ENCODE results near the gene MAGI1. TPM values are rescaled to one million over a fixed set of nuclear protein-coding genes. Genes with fewer than 3 reads are reported as not detected.
"Not testable (repeated sequence)": the region's sequence is repeated elsewhere in the genome, so short reads cannot be mapped to it uniquely, and the experiment has no call there.

Gene MAGI1
- total RNA-seq, 1 donor from 2014 or later = 34.1 TPM

DNA sequence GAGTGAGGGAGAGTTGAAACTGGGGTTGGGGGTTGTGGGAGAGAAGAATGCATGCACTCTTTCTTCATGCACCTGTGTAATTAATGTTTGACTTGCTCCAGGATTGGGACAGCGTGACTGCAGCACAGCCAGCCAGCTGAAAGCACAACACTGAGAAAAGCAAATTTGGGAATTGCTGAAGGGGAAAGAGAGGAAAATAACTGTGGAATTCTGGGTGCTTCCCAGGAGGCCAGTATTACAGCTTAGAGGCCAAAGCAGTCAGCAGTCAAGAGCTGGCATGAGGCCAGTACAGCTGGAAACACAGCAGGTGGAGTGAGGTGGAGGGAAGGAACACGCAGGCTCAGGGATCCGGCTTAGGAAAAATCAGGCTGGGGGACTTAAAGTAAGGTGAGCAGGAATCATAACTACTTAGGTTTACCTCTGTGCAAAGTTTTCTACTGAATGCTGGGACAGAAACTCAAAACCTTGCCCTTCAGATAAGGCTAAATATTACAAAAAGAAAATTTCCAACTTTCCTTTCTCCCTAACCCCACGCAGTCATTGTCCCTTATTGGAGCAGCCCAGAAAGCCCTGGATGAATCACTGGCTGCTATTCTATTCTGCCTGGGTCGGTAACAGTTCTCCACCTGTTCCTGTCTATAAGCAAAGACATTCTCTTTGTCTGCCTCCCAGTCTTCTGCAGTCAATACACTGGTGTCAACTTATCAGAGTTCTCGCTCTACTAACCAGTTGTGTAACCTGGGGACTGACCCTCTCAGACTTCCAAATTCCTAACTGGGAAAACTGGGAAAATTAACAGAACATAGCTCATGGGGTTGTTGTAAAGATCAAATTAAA lies 167.2 kb downstream of the MAGI1 start:
- intact Hi-C loops (cut with DNase I) = no loop called here
- peak; percentile 68 for DNase-seq
- ATAC-seq (ENCODE audit: poor library complexity) = peak; percentile 70

DNA sequence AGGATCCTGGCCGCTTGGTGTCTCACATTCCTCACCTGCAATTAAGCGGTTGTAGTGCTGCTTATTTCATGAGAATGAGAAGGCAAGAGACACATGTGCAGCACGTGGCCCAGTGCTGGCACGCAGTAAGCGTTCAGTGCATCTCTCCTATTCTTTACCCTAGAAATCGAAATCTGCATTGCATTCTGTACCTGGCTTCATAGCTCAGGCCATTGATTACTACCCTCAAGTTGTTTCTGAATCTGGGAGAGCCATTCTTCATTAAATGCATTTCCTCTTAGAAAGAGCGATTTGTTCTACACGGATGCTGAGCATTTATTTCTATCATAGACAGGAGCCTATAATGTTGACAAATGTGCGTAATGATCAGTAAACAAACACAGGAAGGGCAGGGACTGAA lies 168.9 kb downstream of the MAGI1 start:
- intact Hi-C loops (cut with DNase I) = no loop called here
- ATAC-seq (ENCODE audit: poor library complexity) (no peak), DNase-seq (no peak)

DNA sequence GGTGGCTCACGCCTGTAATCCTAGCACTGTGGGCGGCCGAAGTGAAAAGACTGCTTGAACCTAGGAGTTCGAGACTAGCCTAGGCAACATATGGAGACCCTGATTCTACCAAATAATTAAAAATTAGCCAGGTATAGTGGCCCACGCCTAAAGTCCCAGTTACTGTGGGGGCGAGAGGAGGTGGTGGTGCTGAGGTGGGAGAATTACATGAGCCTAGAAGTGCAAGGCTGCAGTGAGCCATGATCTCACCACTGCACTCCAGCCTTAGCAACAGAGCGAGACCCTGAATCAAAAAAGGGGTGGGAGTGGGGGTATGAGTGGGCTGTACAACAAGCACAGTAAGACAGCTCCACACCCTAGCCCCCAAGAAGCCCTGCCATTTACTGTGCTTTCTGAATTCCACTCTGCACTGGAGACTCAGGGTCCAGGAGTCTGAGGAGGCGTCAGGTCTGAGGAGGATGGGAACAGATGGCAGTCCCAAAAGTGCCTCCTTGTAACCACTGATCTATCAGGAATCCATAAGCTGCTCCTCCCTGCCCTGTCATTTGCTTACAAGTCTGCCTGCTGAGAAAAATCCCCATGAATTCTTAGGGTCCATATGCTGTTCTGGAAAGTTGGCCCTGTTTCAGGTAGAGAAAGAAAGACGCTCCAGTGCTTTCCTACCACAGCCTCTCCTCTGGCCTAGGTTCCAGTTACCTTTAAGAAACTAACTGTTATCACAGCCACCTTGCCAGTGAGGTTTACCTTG lies 171.1 kb downstream of the MAGI1 start:
- no peak for ATAC-seq (ENCODE audit: poor library complexity)
- no peak for DNase-seq
- intact Hi-C loops (cut with DNase I) = no loop called here

DNA sequence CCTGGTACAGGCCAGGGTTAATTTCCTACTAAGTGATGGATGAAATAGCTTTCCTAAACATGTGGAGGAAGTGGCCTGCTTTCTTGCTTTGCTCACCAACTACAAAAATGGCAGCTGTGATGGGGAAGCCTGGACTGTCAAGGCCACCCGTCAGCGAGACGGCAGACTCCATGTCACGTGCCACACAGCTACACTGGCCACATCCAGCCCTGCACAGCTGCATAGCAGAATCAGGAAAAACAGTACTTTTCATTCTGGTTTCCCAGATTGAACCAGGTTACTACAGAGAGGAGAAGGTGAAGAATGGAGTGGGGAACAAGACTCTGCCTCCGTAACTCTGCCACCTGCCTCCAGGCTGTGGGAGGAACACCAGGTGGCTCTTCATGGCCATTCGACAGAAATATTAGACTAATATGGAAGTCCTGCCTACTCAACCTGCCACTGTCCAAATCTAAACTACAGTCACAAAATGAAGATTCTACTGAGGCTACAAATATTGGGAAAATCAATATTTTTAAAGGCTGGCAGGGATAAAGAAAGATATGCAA lies 174.3 kb downstream of the MAGI1 start:
- intact Hi-C loops (cut with DNase I) = no loop called here
- no peak for DNase-seq
- ATAC-seq (ENCODE audit: poor library complexity) = no peak

DNA sequence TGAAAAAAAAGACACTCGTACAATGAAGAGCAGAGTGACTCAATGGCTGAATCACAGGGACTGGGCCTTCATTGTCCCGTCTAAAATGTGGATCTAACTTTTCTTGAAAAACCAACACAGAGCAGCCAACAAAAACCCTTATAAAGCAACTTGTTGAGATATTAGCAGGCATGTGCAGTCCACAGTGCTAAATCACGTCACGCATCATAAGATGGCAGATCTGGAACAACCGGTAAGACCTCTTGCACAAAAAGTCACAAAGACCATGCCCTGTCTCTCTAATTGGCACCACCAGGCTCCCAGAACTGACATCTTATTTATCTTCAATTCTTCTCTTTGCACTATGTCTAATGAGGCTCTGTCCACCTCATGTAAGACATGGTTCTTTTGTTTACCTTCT lies 177.0 kb downstream of the MAGI1 start:
- DNase-seq (no peak), ATAC-seq (ENCODE audit: poor library complexity) (no peak)
- intact Hi-C loops (cut with DNase I) = no loop called here

DNA sequence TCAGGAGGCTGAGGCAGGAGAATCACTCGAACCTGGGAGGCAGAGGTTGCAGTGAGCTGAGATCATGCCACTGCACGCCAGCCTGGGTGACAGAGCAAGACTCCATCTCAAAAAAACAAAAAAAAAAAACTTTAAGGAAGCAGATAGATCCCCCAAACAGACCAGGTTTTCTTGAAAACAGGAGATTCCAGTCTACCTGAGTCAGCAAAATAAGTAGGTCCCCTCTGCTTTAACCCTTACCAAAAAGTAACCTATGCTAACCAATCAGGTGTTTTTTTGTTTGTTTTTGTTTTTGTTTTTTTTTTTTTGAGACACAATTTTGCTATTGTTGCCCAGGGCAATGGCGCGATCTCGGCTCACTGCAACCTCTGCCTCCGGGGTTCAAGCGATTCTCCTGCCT lies 179.1 kb downstream of the MAGI1 start:
- ATAC-seq (ENCODE audit: poor library complexity); intact Hi-C loops (cut with DNase I); DNase-seq: not testable (repeated sequence)

DNA sequence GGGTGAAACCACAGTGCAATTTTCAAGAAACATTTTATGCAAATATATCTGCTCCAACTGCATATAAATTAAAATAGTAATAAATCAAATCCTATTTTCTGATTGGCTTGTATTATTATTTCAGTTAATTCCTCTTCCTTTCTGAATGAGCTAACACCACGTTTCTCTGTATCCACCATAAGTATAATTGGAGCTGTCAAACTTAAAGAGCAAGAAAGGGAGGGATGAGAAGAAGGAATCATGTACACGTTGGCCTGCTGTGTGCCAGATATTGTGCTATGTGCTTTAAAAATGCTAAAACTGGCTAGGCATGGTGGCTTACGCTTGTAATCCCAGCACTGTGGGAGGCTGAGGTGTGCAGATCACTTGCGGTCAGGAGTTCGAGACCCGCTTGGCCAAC lies 180.0 kb downstream of the MAGI1 start:
- intact Hi-C loops (cut with DNase I) = no loop called here
- ATAC-seq (ENCODE audit: poor library complexity) (no peak), DNase-seq (no peak)

DNA sequence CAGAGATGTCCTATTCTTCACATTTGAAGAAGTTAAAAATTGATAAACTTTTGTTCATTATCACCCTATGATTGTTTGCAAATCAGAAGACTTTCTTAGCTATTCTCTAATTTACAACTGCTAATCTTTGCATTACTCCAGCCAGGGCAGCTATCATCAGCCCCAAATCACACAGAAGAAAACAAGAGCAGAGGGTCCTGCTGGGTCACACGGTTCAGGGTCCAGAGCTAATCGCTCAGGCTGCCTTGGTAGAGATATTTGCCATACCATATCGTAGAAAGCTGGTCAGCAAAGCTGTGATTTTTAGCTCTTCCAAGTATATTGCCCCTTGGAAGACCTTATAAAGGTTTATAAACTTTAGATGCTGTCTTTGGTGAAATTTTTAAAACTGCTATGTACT lies 181.4 kb downstream of the MAGI1 start:
- ATAC-seq (ENCODE audit: poor library complexity) = no peak
- intact Hi-C loops (cut with DNase I) = no loop called here
- DNase-seq = no peak

DNA sequence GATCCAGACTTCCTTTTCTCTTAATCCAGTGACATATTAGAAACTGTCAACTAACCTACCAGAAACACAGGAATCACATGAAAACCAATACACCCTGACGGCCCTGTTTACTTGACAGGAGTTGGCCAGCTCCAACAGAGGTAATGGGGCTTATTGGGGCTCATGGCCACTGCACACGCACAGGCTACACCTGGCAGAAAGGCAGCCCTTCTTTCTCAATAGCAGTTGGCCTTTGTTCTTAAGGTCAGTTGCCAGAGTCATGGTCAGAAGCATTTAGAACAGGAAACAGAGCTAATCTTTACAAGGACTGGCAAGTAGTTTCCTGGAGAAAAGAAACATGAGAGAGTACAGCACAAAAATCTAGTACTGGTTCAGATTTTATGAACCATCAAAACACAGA lies 181.8 kb downstream of the MAGI1 start:
- no peak for DNase-seq
- ATAC-seq (ENCODE audit: poor library complexity) = peak; percentile 36
- intact Hi-C loops (cut with DNase I) = no loop called here

DNA sequence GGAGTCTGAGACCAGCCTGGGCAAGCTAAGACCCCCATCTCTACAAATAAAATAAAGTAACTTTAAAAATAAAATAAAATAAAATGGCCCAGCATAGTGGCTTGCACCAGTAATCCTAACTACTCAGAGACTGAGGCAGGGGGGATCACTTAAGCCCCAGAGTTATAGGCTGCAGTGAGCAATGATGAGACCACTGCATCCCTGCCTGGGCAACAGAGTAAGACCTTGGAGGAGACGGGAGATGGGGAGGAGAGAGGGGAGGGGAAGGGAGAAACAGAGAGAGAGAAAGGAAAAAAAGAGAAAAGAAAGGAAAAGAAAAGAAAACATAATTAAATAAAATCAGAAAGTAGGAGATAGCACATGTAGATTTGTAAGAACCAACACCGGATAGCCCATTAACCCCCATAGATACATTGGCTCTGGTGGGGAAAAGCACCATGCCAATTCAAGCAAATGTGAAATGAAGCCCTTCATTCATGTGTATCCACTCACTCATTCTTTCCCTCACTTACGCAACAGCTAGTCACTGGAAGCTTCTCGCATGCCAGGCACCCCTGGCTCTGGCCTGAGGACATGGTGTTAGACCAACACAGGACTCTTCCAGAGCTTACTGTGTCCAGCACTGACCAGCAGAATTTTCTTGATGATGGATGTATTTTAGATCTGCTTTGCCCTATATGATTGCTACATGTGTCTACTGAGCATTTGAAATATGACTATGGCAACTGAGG lies 183.2 kb downstream of the MAGI1 start:
- ATAC-seq (ENCODE audit: poor library complexity) (no peak), DNase-seq (no peak)
- intact Hi-C loops (cut with DNase I) = no loop called here

DNA sequence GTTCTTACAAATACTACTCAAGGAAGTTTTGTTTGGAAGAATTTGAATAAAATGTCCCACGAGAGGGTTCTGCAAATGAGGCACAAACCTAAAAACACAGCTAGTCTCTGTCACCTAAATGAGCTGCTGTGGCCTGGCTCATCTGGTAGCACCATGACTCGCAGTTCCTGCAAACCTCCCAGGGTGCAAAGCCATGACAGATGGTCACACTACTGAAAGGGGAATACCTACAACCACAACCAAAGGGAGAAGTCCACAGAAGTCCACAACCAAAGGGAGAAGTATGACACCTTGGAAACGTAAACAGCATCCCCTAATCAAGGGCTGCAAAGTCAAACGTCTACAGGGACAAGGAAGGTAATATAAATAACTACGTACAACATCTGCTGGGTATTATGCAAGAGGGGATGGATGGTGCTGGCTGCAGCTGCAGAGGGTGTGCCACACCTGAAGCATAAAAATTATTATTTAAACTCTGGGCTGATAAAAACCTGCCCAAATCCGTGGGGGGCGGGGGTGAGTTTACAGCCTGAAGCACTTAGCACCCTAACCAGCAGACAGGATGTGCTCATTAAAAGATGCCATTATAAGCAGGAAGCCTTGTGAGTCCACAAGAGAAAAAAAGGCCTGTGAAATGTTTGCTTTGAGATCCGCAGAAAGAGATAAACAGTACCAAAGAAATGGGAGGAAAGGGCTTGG lies 184.0 kb downstream of the MAGI1 start:
- ATAC-seq (ENCODE audit: poor library complexity) = peak; percentile 15
- intact Hi-C loops (cut with DNase I) = no loop called here
- DNase-seq = no peak

DNA sequence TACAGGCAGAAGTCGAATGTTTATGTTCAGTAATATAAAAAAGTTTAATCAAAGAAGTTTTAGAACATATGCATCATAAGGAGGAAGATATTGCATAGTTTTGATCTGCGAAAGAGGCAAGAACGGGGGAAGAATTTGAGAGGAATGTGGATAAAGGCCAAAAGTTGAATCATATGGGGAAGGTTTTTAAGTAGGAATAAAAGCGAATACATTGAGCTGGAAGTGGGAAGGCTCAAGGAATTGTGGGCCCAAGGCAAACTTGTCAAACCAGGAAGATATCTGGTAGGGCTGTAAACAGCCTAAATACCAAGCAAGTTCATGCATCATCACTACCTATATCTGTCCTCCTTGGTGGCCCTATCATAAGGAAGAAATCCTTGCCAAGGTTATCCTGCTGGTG lies 186.9 kb downstream of the MAGI1 start:
- DNase-seq (no peak), ATAC-seq (ENCODE audit: poor library complexity) (no peak)
- intact Hi-C loops (cut with DNase I) = no loop called here

DNA sequence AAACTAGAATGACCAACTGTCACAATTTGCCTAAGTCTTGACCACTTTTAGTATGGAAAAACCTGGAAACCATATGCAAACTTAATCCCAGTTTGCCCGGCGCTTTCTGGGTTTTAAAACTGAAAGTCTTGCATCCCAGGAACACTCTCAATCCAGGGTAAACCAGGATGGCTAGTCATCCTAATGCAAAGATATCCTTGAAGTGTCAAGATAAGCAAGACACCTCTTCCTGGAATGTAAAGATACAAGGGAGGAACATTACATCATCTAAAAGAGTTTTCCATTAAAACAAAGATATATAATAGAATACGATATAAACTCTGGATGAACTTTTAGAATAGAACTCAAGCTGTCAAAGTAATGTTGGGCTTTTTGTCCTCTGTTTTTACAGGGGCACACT lies 188.5 kb downstream of the MAGI1 start:
- ATAC-seq (ENCODE audit: poor library complexity) (no peak), DNase-seq (no peak)
- intact Hi-C loops (cut with DNase I) = no loop called here

DNA sequence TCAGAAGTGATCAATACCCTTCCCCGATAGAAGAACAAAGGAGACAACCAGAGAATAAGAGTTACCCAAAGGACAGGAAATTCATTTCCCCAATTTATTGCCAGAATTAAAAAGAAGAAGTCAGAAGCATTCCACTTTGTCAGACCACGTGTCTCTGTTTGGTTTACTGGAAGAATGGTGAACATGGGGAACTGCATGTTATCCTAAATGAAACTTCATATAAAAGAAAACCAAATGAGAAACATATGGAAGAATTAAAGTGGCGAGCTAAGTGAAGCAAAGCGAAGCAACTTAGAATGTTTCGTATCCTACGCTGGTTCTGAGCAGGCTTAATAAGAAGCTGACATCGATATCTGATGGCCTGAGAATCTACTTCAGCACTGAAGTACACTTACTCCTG lies 190.7 kb downstream of the MAGI1 start:
- ATAC-seq (ENCODE audit: poor library complexity) = no peak
- intact Hi-C loops (cut with DNase I) = no loop called here
- DNase-seq = no peak

DNA sequence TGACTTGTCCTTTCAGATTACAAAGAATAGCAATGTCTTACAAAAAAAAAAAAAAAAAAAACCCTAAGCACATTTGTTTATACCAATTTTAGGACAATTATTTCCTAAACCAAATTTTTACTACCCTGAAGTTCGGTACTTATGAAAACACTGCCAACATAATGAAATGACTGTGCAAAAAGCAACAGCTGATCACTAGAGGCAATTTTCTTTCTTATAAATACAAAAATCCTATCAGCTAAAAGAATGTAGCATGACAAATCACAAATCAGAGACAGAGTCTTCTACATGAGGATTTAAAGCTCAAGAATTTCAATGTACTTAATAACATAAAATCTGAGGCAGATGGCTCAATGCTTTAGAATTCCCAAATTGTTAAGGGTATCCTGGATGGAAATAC lies 191.8 kb downstream of the MAGI1 start:
- intact Hi-C loops (cut with DNase I) = no loop called here
- DNase-seq = no peak
- ATAC-seq (ENCODE audit: poor library complexity) = no peak

DNA sequence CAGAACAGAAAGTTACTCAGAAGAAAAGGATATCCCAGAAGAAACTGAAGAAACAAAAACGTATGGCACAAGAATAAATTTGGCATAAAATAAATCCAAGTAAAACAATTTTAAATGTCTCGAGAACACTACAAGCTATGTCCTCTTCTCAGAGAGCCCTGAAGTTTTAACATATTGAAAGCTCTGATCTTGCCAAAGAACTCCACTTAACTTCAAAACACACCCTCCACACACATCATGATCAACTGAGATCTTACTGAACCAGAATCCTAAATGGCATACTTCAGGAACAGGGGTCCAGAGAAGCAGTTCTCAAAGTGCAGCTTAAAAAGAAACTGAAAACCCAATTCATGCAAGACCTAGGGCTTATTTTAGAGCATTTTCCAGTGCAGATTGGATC lies 194.3 kb downstream of the MAGI1 start:
- no peak for DNase-seq
- no peak for ATAC-seq (ENCODE audit: poor library complexity)
- intact Hi-C loops (cut with DNase I) = no loop called here

DNA sequence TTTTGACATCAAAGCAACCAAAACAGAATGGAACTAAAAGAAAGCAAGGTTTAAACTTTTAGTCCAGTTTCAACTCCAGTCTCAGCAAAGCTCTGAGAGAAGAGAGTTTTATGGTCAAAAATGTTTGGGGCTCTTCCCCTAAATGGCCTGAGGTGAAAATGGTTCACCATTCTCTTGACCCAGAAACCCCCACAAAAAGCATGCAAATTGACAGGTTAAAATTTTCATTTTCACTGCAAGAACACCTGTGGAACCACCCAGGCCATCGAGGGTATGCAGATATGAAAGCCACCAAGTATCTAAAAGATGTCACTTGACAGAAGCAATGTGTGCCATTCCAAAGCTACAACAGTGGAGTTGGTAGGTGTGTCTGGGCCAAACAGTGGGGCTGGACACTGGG lies 195.0 kb downstream of the MAGI1 start:
- DNase-seq (no peak), ATAC-seq (ENCODE audit: poor library complexity) (no peak)
- intact Hi-C loops (cut with DNase I) = no loop called here

DNA sequence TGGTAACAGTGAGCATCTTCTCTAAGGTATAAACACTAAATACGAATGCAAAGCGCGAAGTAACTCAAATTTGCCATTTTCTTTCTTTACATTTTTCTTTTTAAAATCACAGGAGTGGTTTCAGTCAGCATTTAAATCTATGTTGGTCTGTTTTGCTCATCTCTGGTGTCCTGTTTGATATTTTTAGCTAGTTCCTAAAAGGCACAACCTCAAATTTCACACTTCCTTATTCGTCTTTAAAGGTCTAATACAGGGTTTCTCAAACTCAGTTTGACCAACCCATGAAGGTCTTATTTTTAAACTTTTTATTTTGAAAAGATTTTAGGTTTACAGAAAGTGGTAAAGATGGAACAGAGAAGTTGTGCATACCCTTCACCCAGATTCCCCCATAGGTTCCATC lies 201.1 kb downstream of the MAGI1 start:
- no peak for ATAC-seq (ENCODE audit: poor library complexity)
- DNase-seq = no peak
- intact Hi-C loops (cut with DNase I) = no loop called here

DNA sequence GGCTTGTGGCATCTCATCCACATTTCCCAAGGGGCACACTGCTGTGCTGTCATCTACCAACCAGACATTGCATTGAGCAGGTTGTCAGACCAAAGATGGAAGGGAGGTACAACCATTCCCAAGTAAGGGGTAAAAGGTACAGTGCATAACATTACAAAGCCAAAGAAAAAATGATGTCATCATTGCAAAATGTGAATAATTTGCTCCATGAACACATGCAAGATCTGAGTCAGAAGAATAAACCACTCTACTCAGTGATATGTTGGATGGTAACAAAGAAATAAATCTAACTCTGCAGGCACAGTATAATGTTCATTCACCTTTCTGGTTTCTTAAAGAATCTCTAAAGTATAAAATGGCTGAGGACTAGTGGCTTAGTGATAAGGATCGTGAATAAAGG lies 202.7 kb downstream of the MAGI1 start:
- no peak for ATAC-seq (ENCODE audit: poor library complexity)
- intact Hi-C loops (cut with DNase I) = no loop called here
- no peak for DNase-seq

Data from Right ventricle myocardium superior (tissue), 1 donor.